GM21529 (cell line): ENCODE measurements around the gene PPP2R1B.
"Not testable (repeated sequence)": the region's sequence is repeated elsewhere in the genome, so short reads cannot be mapped to it uniquely, and the experiment has no call there.

Experiments
- ATAC-seq: cut with Tn5 transposase; IDR thresholded peaks from one replicate; pipeline ENCODE4 v1.9.1; 2021; ENCODE audit not compliant: unreplicated experiment

Gene PPP2R1B

DNA sequence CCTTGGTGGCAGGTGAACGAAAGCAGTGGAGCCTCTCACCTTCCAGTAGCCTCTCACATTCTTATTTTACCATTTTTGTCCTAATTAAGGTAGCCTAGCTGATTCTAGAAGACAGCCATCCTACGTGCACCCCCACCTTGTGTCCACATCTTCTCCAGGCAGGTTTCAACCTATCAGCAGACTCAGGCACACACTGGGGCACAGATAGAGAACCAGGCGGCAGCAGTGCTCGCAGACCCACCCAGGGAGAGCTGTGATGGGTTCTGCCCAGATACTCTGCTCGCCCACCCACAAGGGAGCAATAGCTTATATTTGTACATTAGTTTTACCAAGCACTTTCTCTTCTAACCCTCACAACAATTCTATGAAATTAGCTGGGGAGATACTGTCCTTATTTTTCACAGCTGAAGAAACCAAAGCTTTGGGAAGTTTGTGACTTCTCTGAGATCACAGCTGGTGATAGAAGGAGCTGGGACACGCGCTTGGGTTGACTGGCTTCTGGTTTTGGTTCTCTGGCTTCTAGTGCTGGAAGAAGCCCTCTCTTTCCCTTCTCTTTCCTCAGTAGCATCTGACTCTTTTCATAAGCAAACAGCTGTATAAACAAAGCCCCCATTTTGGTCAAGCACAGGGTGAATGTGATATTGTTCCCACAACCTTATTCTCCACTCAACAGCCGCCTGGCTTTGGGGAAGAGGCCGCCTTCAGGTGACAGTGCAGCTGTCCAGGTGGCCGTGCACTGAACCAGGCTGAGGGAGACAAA is 36.9 kb downstream of the PPP2R1B start:
- no peak for ATAC-seq

DNA sequence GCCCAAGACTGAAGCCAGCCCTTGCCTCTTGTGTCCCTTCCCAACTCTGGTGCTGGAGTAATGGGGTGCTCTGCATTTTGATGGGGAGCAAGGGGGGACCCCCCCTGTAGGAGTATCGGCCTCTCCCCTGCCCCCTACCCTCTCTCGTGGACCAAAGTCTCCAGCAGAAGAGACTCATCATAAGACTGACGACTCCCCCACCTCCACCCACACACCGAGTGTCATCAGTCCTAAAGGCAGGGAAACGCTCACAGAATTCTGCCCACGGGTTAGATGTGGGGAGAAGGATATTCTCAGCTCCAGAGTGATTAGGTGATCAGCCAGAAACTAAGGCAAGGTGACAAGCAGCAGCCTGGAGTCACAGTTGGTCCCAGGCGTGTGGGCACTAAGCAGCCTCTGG is 38.8 kb downstream of the PPP2R1B start:
- no peak for ATAC-seq

- no peak for ATAC-seq
Observed at GRCh38 chr11:111726301-111726713, 39.9 kb downstream of the PPP2R1B start.

DNA sequence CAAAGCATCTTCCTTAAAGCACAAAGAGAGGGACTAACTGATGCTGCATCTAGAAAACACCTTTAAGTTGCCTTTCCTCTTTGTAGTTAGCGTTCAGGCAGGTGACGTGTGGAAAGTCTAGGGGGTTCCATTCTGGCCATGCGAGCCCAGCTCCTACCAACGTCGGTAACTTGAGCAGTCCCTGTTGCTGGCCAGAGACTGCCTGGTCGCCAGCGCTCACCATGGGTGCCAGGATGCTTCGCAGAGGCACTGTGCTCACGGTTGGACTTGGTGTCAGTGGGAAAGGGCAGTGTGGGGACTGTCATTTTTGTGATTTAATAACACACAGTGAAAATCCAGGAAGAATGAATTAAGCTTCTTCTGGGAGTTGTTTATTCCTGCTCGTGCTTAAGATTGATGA is 40.6 kb downstream of the PPP2R1B start:
- ATAC-seq = no peak

DNA sequence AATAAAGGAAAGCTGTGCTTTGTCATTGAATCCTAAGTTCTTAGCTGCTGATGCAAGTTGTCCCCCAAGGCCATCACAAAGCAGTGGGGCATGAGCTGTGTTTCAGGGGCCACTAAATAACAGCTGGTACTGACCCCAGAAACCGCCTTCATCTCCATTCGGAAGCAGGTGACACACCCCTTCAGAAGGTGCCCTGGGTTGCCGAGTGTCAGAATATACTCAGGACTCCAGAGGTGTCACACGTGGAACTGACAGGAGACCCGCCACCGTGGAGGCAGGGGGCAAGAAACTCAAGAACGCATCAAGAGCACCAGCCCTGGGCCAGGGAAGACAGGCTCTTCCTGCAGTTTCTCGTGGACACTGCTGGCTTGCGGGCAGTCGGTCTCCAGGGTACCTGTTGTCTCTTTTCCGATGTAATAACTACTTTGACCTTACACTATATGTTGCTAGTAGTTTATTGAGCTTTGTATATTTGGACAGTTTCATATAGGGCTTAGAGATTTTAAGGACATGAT is 41.5 kb downstream of the PPP2R1B start:
- ATAC-seq = no peak

DNA sequence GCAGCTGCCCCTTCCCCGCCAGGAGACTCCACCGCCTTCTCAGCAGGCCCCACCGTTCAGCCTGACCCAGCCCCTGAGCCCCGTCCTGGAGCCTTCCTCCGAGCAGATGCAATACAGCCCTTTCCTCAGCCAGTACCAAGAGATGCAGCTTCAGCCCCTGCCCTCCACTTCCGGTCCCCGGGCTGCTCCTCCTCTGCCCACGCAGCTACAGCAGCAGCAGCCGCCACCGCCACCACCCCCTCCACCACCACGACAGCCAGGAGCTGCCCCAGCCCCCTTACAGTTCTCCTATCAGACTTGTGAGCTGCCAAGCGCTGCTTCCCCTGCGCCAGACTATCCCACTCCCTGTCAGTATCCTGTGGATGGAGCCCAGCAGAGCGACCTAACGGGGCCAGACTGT is 42.6 kb downstream of the PPP2R1B start:
- no peak for ATAC-seq

- ATAC-seq = no peak
Observed at GRCh38 chr11:111722501-111722900, 43.7 kb downstream of the PPP2R1B start.

DNA sequence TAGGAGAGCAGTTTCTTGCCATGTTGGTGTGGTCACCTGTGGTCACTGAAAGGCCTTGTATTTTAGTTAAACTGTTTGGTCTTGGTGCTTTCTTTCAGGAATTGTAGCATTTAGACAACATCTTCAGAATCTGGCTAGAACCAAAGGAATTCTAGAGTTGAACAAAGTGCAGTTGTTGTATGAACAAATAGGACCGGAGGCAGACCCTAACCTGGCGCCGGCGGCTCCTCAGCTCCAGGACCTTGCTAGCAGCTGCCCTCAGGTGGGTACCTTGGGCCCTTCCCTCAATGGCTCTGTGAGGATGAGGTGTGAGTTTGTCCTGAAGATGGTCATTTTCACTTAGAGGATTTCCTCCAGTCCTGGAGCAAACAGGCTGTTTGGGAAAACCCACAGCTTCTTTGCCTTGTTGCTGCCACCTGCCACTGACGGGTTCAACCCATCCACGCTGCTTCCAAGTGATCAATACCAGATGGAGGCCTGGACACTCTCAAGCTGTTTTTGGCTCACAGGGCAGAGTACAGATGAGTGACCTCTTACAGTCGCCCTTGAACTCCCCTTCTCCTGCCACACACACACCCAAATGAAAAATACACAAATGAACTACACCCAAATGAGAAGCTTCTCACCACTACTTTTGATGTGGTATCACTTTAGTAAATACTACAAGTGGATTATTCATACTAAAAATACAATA is 45.2 kb downstream of the PPP2R1B start:
- no peak for ATAC-seq

- no peak for ATAC-seq
Observed at GRCh38 chr11:111719379-111719778, 46.8 kb downstream of the PPP2R1B start.

DNA sequence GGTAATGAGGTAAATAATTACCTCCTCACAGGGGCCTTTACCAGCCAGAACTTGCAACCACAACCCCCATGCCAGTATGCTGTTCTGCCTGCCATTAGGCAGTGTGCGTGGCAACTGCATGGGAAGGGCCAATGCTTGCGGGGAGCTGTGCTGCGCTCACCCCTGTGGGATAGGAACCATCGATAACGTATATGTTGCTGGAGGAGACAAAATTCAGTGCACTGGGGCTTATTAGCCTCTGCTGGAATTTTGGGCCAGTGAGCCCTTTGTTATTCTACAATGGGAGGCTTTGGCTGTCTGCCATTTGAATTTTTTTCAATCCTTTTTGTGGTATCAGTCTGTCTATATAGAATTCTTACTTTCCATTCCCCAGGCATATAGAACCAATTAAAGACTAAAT is 47.3 kb downstream of the PPP2R1B start:
- ATAC-seq = no peak

- ATAC-seq = no peak
Observed at GRCh38 chr11:111718436-111718835, 47.8 kb downstream of the PPP2R1B start.

DNA sequence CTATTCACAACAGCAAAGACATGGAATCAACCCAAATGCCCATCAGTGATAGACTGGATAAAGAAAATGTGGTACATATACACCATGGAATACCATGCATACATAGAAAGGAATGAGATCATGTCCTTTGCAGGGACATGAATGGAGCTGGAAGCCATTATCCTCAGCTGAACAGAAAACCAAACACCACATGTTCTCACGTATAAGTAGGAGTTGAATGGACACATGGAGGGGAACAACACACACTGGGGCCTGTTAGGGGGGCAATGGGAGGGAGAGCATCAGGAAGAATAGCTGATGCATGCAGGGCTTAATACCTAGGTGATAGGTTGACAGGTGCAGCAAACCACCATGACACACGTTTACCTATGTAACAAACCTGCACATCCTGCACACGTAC is 48.5 kb downstream of the PPP2R1B start:
- ATAC-seq = not testable (repeated sequence)

GRCh38 chr11:111715142-111715816 is 50.9 kb downstream of the PPP2R1B start:
- no peak for ATAC-seq

GRCh38 chr11:111714522-111714921 is 51.7 kb downstream of the PPP2R1B start:
- ATAC-seq = no peak

DNA sequence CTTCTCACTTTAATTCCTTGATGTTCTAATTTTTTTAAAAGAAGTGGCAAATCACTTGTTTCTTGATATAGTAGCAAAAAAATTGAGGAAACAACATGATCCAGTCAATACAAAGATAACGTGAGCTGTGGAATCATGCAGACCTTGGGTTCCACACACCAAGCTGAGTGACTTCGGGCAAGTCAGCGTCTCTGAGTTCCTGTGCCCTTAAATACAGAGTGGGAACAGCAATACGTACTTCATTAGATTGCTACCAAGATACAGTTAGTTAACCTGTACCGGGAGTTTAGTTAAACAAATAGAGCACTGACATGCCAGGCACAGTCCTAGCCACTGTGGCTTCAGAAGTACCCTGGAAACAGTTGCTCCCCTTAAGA is 58.5 kb downstream of the PPP2R1B start:
- no peak for ATAC-seq

- ATAC-seq = no peak
Observed at GRCh38 chr11:111707039-111707690, 59.0 kb downstream of the PPP2R1B start.

GRCh38 chr11:111703576-111703975 is 62.6 kb downstream of the PPP2R1B start:
- no peak for ATAC-seq

DNA sequence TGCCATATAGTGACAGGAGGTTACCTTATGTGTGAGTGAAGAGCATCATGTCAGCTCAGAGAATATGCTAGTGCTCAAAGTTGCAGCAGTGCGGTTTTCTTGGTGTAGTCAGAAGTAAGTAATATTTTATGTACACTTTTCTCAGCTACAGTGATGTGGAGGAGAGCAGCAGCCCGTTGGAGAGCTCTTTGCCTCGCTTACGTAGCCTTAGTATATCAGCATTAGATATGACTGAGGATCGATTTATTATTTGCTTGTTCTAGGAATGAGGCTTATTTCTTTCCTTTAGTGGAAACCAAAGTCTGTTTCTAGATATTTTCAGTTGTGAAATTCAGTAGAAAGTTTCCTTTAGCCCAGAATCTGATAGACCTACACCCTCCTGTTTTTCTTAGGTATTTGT is 63.6 kb downstream of the PPP2R1B start:
- ATAC-seq = no peak

DNA sequence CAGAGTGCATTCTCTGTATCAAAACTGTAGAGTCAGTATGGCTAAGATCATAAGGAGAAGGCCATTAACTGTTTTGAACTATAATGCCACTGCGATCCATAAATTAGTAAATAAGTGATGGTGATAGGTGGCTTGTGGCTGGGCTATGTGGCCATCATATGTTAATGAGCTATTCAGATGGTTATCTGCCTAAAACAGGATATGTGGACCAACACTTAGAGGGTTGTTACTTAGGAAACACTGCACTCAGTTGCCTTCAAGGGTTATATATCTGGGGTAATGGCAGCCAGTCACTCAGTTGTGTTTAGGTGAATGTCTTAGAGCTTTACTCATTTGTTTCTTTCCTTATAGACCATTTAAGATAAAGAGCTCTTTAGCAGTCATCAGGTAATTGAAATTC is 66.0 kb downstream of the PPP2R1B start:
- ATAC-seq = no peak

DNA sequence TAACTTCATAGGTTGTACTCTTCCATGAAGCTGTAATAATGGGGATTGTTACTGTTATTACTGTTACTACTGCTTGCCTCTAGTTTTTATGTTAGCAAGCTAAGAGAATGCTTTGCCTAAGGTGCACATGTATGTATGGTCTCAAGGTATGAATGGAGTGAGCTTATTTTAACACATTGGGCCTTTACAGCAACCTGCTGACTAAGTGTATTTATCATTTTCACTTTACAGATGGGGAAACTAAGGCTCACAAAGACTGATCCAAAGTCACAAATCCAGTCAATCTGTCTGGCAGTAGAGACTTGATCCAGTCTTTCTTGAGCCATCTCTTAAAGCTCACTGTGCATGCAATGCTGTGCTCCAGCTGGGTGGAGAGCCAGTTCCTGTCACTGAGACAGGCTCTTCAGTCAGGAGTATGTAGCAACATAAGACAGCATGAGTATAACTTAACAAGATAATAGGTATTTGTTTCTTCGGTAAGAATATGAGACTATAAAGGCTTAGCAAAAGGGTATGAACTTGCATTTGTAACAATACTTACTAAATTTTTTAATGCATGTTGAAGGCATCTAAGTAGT is 66.5 kb downstream of the PPP2R1B start:
- no peak for ATAC-seq
